ENCODE measurements around the gene SEPTIN3.

SEPTIN3 gene

DNA sequence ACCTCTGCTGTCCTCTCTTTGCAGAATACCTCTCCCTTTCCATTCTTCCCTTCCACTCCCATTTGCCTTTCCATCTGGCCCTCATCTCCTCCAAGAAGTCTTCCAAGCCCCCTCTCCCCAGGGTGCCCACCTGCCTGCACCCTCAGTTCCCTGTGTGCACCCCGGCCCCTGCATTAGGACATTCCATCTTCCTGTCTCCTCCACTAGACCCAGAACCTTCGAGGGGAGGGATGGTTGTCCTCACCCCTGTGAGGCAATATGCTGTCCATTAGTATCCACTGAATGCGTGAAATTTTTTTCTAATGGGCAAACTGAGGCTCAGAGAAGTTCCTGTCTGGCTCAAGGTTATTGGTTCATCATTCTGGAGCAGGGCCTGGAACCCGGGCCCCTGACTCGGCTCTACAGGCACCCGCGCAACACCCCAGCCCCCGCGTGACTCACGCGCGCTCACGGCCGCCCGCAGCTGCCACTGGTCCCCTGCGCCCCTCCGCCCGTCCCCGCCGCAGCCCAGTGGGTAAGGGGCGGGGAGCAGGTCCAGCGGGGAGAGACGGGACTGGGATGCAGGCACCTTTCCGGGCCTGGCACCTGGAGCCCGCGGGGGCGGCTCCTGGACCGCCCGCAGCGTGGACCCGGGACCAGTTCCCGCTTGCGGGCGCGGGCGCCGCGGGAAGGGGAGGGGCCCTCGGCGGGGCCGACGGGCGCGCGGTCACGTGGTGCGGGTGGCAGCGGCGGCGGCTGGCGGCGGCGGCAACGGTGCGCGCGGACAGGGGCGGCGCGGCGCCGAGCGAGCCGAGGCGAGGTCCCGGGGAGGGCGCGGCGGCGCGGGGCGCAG lies 7.0 kb downstream of the SEPTIN3 start:
- DNase-seq, result peak; percentile 74

DNA sequence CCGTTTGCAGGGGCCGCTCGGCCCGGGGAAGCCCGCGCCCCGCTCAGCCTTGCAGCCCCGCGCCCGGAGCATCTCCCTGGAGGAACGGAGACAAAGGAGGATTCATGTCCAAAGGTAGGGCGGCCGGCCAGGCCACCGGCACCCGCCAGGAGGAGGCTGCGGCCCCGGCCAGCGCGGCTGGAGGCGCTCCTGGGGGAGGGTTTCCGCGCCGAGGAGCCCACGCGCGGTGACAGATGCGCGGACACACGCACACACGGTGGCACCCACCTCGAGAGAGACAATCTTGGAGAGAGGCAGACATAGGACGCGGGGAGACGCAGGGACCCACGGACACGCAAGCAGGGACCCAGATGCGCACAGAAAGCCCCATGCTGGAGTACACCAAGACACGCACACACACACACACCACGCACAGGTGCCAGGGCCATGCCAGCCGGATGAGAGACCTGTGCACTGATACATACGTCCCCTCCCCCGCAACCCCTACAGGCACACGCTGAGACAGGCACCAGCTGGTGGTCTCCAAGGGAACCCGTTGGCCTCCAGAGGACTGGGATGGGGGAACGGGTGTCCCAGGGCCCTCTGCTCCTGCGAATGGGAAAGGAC lies 7.8 kb downstream of the SEPTIN3 start:
- DNase-seq, result no peak

DNA sequence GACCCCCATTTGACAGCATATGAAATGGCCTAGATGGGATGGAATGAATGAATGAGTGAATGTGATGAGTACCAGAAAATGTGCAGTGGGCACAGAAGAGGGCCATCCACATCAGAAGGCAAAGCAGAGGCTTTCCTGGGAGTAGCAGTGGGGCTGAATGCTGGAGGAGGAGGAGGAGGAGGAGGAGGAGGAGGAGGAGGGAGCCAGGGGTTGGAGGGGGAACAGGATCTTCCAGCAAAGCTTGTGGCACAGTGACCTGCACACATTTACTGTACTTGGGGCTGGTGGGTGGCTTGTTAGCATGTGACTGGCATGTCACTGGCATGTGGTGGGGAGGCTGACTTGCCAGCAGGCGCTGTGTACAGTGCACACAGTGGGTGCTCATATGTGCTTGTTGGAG lies 9.5 kb downstream of the SEPTIN3 start:
- DNase-seq, result no peak

DNA sequence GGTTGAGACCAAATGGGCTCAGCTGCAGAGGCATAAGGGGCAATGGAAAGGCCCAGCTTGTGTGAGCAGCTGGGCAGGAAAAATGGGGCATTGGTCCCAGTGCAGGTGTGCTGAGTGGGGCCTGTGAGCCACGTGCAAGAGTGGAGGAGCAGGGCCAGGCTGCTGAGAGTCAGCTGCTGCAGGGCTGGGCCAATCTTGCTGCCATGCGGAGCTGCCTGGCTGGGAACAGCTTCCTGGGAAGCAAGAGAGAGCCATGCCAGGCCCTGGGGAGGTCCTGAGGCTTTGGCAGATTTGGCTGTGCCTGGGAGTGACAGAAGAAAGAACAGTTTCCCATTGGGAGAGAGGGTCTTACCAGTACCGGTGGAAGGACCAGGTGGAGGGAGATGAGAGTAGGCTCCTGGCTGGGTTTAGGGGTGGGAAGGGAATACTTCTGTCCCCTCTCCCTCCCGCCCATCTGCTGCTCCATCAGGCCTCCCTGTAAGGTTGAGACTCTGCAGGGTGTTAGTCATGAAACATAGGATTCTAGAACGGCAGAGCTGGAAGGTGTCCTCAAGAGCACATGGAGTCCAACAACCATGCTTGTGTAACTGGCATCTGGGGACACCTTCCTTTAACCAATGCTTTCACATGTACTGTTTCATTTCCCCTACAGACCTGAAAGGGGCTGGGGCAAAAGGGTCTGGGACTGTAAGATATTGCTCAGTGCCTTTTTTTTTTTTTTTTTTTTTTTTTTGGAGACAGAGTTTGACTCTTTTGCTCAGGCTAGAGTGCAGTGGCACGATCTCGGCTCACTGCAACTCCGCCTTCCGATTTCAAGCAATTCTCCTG lies 10.4 kb downstream of the SEPTIN3 start:
- no peak for DNase-seq

DNA sequence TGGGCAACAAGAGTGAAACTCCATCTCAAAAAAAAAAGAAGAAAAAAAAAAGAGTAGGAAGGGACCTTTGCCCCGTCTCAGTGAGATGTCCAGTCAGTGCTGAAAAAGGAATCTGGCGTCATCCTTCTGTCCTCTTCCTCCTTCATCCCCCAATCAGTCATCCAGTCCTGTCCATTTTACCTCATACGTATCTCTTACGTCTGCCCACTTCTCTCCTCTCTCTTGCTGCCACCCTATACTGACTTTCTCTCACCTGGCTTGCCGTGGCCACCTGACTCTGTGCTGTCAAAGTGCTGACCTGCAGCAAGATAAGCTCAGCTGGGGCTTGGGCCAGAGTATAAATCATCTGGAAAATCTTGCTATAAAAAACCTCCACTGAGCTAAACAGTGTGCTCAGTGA lies 13.6 kb downstream of the SEPTIN3 start:
- no peak for DNase-seq

DNA sequence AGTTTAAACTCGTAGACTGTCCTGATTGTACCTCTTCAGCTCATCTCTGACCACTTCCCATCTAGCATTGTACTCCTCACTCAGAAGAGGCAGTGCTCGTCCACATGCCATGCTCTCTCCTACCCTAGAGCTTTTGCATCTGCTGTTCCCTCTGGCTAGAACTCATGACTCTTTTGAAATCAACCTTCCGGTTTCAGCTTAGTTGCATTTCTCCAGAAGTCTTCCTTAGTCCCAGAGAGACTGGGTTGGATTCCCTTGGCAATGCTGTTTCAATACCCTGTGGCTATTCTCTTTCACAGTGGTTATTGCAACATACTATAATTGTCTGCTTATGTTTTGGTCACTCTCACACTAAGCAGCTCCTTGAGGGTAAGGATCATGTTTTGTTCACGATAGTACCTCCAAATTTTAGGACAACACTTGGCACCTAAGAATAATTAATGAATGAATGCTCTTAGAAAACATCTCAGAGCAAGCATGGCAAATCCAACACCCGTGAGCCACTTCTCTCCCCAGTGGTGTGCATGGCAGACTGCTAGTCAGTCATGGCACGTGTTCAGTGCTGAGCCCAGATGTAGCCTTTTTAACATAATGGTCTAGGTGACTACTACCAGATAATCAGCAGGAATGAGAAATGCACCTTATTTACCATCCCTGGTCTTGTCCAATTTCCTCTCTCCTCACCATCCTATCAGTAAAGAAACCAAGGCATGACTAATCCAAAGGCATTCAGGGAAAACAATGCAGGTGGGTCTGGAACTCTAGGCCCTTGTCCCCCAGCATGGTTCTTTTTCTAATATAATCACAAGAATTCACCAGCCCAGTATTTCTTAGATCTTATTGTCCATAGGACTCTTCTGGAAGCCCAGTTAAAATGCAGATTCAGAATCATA lies 14.5 kb downstream of the SEPTIN3 start:
- no peak for DNase-seq

DNA sequence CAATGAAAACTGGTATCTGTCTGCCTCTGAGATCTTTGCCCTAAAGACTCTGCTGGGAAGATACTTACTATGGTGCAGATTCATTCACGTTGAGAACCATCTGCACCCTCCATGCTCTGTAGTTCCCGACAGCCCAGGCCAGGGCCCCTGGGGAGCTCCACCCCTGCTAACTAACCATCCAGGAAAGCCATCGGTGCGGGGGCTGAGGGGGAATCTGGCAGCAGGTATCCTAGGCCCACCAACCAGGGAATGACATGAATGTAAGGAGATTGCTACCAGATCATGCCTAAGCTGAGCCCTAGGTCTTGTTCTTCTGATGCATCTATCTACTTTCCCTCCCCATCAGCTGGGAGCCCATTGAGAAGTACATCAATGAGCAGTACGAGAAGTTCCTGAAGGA lies 18.0 kb downstream of the SEPTIN3 start:
- no peak for DNase-seq

DNA sequence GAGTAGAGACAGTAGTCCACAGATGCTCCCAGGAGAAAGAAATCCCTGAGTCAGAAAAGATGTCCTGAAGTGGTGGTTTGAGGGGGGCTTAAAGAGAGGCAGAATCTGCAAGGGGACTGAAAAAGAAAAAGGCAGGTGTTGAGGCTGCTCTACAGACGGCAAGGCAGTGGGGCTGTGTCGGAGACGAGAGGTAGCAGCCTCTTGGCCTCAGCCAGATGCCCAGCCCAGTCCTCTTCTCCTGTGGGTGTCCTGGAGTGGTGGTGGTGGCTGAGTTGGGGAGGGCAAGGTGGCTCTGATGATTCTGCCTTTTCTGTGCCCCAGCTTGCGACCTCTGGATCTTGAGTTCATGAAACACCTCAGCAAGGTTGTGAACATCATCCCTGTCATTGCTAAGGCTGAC lies 20.0 kb downstream of the SEPTIN3 start:
- DNase-seq, result no peak

DNA sequence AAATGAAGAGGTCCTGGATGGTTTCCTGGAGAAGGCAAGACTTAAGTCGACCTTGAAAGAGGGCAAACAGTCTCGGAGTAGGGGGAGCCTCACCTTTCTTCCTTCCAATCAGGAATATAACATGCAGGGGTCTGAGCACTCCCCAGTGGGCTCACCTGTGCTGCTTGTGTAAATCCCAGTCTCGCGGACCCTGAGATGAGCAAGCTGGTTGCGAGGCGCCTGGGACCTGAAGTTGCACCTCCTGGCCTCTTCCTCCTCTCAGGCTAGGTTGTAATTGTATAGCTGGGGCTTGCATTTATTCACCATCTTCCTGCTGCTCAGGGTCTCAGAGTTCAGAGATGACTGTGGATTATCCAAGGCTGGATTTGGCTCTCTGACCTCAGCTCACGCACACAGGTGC lies 21.9 kb downstream of the SEPTIN3 start:
- DNase-seq, result no peak

DNA sequence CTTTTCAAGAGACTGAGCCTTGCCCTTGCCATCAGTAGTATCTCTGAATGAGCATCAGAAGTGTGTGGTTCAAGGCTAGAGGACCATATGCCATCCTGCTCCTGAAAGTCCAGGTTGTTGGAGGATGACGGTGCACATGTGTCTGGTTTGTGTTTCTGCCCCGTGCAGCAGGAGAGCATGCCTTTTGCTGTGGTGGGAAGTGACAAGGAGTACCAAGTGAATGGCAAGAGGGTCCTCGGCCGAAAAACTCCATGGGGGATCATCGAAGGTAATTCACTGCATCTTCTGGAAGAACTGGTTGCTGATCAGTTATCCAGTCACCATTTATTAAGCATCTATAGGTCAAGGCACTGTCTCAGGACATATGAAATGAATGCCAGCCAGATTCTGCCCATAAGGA lies 23.3 kb downstream of the SEPTIN3 start:
- DNase-seq, result peak; percentile 21

DNA sequence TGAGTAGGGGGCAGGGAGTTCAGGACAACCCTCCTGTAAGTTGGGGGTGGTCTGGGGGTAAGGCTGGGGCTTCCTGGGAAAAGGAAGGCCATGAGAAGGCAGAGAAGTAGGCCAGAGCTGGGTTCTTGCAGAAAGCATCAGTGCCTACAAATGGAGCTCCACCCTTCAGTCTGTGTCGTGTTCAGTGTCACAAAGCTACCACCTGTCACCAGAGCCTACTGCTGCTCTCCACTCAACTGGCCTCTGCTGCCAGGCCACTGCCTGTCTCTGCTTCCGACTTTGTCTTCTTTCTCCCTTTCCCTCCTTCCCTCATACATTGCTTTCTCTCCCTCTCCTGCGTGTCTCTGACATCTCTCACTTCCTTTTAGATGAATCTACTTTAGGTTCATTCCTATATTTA lies 26.0 kb downstream of the SEPTIN3 start:
- no peak for DNase-seq

DNA sequence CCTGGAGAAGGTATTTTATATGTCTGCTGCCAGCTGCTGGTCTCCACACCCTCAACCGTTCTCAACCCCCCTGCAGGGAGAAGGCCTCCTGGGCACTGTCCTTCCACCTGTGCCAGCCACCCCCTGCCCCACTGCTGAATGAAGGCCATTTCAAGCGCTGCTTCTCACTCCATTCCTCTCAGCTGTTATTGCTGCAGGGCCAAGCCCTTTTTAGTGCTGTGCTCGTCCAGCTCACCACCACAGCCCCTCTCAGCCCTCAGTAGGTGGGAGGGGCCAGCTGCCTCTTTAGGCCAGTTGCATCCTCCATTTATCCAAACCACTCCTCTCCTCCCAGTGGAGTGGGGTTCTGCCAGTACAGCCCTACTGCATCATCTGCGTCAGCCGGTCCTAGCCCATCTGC lies 27.6 kb downstream of the SEPTIN3 start:
- peak; percentile 51 for DNase-seq

DNA sequence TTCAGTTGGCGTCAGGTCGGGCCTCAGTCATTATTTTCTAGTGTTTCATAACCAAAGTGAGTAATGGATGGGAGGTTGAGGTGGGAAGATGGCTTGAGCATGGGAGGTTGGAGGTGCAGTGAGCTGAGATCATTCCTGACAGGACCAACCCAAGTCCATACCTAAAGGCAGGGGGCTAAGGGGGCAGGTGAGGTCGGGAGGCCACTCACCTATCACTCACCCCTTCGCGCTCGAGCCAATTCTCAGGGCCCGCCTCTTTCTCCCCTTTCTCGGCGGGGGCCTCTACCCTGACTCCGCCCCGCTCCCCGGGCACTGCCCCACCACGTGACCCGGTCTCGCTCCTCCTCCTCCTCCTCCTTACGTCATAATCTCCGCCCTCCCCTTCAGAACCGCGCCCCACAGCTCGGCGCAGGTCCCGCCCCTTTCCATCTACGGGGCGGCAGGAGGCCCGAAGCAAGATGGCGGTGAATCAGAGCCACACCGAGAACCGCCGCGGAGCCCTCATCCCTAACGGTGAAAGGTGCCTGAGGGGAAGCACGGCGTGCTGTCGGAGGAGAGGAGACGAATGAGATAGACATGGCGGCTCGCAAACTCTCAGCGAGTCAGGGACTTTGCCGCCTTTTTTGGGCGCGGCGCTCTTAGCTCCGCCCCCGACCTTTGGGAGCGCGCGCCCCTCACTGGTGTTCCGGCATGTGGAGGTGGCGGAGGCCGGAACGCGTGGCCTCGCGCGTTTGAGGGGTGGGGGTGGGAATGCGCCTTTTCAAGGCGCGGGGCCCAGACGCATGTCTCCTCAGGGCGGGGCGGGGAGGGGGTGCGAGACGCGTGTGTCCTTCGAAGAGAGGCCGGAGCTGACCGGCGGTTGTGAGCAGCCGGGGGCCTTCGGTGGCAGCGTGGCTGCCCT lies 29.4 kb downstream of the SEPTIN3 start, which contains the start of gene WBP2NL:
Gene WBP2NL (plus strand): TSS at position 428 of the 901 bp plus-strand sequence. CDS start 31 bp downstream, at position 459.
- peak; percentile 94 for DNase-seq

DNA sequence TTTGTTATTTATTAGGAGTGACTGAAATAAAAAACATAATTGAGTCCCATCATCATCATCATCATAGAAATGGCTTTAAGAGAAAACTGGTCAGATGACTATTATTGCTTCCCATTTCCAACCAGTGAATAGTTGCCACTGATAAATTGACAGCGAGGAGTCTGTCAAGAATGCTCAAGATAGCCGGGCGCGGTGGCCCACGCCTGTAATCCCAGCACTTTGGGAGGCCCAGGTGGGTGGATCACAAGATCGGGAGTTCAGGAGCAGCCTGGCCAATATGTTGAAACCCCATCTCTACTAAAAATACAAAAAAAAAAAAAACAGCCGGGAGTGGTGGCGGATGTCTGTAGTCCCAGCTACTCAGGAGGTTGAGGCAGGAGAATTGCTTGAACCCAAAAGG lies 31.2 kb downstream of the SEPTIN3 start:
- no peak for DNase-seq

DNA sequence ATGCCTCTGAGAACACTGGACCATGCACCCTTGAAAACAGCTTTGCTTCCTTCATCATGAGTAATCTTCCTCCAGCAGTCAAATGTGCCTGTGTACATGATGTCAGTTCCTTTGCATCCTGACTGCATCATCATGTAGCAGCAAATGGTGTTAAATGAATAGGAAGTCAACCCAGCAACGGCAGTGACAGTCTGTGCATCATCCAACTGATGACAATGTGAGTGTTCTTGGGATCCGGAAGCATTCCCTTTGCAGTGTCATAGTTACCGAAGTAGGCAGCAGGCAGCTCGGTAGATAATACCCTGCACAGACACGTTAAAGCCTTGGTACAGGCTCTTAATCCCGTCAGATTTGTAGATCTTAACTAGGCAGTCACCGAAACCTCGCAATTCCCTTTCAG lies 31.9 kb downstream of the SEPTIN3 start:
- no peak for DNase-seq

DNA sequence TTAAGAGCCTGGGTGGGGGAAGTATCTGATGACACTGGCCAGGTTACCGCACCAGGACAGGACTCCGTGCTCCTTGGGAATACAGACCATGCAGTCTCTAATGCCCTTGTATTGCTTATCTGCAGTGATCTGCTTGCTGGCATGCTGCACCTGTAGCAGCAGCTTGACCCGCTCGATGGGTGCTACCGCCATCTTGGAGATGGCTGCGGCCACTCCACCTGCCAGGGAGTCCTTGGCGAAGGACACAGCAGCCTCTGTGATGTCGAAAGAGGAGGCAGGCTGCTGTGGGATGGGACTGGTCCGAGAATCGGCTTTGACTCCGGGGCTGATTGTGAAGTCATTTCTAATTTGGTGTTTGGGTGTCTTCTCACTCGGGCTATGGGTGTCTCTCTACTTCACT lies 32.5 kb downstream of the SEPTIN3 start:
- no peak for DNase-seq

DNA sequence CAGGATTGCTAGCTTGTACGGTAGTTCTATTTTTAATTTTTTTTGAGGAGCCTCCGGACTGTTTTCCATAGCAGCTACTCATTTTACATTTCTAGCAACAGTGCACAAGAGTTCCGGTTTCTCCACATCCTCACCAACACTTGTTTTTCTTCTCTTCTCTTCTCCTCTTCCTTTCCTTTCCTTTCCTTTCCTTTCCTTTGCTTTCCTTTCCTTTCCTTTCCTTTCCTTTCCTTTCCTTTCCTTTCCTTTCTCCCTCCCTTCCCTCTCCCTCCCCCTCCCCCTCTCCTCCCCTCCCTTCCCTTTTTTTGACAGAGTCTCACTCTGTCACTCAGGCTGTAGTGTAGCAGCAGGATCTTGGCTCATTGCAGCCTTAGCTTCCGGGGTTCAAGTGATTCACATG lies 38.7 kb downstream of the SEPTIN3 start:
- no peak for DNase-seq

DNA sequence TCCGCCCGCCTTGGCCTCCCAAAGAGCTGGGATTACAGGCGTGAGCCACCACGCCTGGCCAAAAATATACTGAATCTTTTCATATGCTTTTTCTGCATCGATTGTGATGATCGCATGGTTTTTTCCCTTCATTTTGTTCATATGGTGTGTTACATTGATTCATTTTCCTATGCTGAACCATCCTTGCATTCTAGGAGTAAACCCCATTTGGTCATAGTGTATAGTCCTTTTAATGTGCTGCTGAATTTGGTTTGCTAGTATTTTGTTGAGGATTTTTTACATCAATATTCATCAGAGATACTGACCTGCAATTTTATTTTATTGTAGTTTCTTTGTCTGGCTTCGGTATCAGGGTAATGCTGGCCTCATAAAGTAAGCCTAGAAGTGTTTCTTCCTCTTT lies 41.5 kb downstream of the SEPTIN3 start:
- no peak for DNase-seq

DNA sequence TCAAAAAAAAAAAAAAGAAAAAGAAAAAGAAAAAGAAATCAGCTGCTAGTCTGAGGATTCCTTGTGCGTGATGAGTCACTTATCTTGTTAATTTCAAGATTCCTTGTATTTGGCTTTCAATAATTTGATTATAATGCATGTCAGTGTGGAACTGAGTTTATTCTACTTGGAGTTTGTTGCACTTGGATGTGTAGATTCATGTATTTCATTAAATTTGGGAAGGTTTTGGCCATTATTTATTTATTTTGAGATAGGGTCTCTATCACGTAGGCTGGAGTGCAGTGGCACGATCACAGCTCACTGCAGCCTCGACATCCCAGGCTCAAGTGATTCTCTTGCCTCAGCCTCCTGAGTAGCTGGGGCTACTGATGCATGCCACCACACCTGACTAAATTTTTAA lies 44.1 kb downstream of the SEPTIN3 start:
- DNase-seq, result no peak

DNA sequence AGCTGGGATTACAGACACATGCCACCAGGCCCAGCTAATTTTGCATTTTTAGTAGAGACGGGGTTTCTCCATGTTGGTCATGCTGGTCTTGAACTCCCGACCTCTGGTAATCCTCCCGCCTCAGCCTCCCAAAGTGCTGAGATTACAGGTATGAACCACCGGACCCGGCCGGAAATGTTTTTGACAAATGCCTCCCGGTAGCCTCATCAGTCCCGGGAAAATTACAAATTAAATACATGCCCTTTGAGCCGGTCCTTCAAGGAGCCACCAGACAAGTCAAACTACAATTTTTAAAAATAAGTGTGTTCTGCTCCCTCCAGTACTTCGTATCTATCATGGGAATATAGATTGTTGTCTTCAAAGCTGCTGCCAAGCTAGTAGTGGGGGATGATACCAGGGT lies 46.9 kb downstream of the SEPTIN3 start:
- DNase-seq, result no peak

DNA sequence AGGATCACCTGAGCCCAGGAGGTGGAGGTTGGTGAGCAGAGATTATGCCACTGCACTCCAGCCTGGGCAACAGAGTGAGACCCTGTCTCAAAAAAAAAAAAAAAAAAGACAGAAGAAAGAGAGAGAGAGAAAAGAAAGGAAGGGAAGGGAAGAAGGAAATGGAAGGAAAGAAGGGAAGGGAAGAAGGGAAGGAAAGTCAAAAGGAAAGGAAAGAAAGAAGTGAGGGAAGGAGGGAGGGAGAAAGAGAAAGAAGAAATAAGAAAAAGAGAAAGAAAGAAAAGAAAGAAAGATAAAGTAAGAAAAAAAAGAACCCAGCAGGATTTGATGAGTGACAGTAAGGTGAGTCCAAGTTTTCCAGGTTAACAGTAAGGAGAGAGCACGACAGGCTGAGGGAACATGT lies 49.0 kb downstream of the SEPTIN3 start:
- no peak for DNase-seq
